K562 (cell line): Measurements from ENCODE around the gene VASH2. TPM values are rescaled to one million over a fixed set of nuclear protein-coding genes. Genes with fewer than 3 reads are reported as not detected.

Source experiments
- ATF1 ChIP-seq, 2 experiments: fragments of 450-650 bp in 1 of 2; IDR thresholded peaks; 2 replicates each; pipeline ENCODE4 v1.6.1; 2016; ENCODE audit warnings: missing compliant biosample characterization in 1 of 2, missing genetic modification characterization in 1 of 2
- CEBPB ChIP-seq: fragments of 450-650 bp; IDR thresholded peaks from 2 replicates; pipeline ENCODE4 v1.6.1; 2016; ENCODE audit warnings: missing genetic modification characterization, missing compliant biosample characterization
- ETV1 ChIP-seq: fragments of 450-650 bp; conservative IDR thresholded peaks from 2 replicates; pipeline ENCODE4 v1.6.1; 2016; ENCODE audit warnings: missing genetic modification characterization, control low read depth, low read depth, missing compliant biosample characterization
- ETV5 ChIP-seq: sonication (generic); formaldehyde crosslinking; IDR thresholded peaks from 2 replicates; pipeline ENCODE4 v1.4.0; 2020; ENCODE audit warnings: low read depth, mild to moderate bottlenecking, missing genetic modification reagents
- FOXA1 ChIP-seq: fragments of 450-650 bp; IDR thresholded peaks from 2 replicates; pipeline ENCODE4 v1.6.1; 2016; ENCODE audit warnings: mild to moderate bottlenecking, borderline replicate concordance
- HDAC3 ChIP-seq: fragments of 450-650 bp; IDR thresholded peaks from 2 replicates; pipeline ENCODE4 v1.6.1; 2018; ENCODE audit warnings: borderline replicate concordance, mild to moderate bottlenecking, moderate library complexity; ENCODE audit not compliant: partially characterized antibody
- HEY1 ChIP-seq: fragments of 250-450 bp; sonication (Bioruptor Pico); IDR thresholded peaks from 2 replicates; pipeline ENCODE4 v1.5.0; 2020; ENCODE audit warnings: mild to moderate bottlenecking, moderate library complexity, borderline replicate concordance
- LARP7 ChIP-seq: fragments of 450-650 bp; IDR thresholded peaks from 2 replicates; pipeline ENCODE4 v1.6.1; 2016
- MAFF ChIP-seq: IDR thresholded peaks from 2 replicates; pipeline ENCODE4 v1.6.1; 2012; ENCODE audit warnings: low read length, improper control_type of control experiment
- PTTG1 ChIP-seq: fragments of 450-650 bp; IDR thresholded peaks from 2 replicates; pipeline ENCODE4 v1.6.1; 2016; ENCODE audit warnings: low read depth, mild to moderate bottlenecking, missing genetic modification characterization, missing compliant biosample characterization
- SMC3 ChIP-seq: conservative IDR thresholded peaks from 2 replicates; pipeline ENCODE4 v1.6.1; 2011; ENCODE audit warnings: low read depth, low read length, improper control_type of control experiment; ENCODE audit not compliant: insufficient read depth
- TAL1 ChIP-seq: fragments of 450-650 bp; IDR thresholded peaks from 2 replicates; pipeline ENCODE4 v1.6.1; 2016; ENCODE audit warnings: mild to moderate bottlenecking
- TCF7 ChIP-seq: sonication (generic); IDR thresholded peaks from 2 replicates; pipeline ENCODE4 v1.6.1; 2016; ENCODE audit warnings: antibody characterized with exemption, borderline replicate concordance
- ZNF212 ChIP-seq: fragments of 450-650 bp; formaldehyde crosslinking; IDR thresholded peaks from 2 replicates; pipeline ENCODE4 v1.4.0; 2020; ENCODE audit warnings: mild to moderate bottlenecking
- ZNF316 ChIP-seq: fragments of 450-650 bp; IDR thresholded peaks from 2 replicates; pipeline ENCODE4 v1.6.1; 2016
- ZNF589 ChIP-seq: fragments of 200-800 bp; sonication (Bioruptor generic); IDR thresholded peaks from 2 replicates; pipeline ENCODE4 v1.6.1; 2016; ENCODE audit warnings: low read depth, missing genetic modification characterization, missing compliant biosample characterization
- ZNF696 ChIP-seq: fragments of 250-450 bp; sonication (Bioruptor Pico); conservative IDR thresholded peaks from 2 replicates; pipeline ENCODE4 v1.4.0; 2020; ENCODE audit warnings: mild to moderate bottlenecking, moderate library complexity
- ZZZ3 ChIP-seq: fragments of 450-650 bp; IDR thresholded peaks from 2 replicates; pipeline ENCODE4 v1.6.1; 2016; ENCODE audit warnings: antibody characterized with exemption, mild to moderate bottlenecking, moderate library complexity
- polyA plus RNA-seq, 8 experiments: library from polyadenylated mRNA; depleted of rRNA in 4 of 8; stranded (reverse) in 5 of 8; unstranded in 3 of 8; fragments of >200 nt; fragmentation: Nextera tagmentation in 2 of 8; fragmentation: Illumina TruSeq in 1 of 8; extraction: Ambion mirVana in 2 of 8; extraction: Trizol in 1 of 8; gene quantifications; 2 replicates each; pipeline versions ENCODE4 v1.2.1 to v1.2.3, GENCODE V29; 2011 to 2014; ENCODE audit warnings: inconsistent platforms in 1 of 8, missing spikeins in 1 of 8
- total RNA-seq, 7 experiments: library from RNA; depleted of rRNA in 6 of 7; stranded (reverse); fragments of >200 nt in 6 of 7; fragmentation: Illumina TruSeq in 2 of 7; extraction: Trizol in 2 of 7; gene quantifications; 2 replicates each; pipeline versions ENCODE4 v1.2.1 to v1.2.3, GENCODE V29; 2011 to 2021; ENCODE audit warnings: low replicate concordance in 1 of 7
- TF ChIP-seq, protein P1 (sequence below), 2 experiments: fragments of 450-650 bp; conservative IDR thresholded peaks; 2 replicates each; pipeline ENCODE4 v1.6.1; 2017; ENCODE audit warnings: mild to moderate bottlenecking in 2 of 2, moderate library complexity in 2 of 2
- TF ChIP-seq, protein P2 (sequence below): fragments of 250-450 bp; sonication (Bioruptor Pico); IDR thresholded peaks from 2 replicates; pipeline ENCODE4 v1.8.0; 2022; ENCODE audit warnings: moderate library complexity, mild to moderate bottlenecking, inconsistent platforms
- TF ChIP-seq, protein P3 (sequence below): fragments of 150-350 bp; conservative IDR thresholded peaks from 2 replicates; pipeline ENCODE4 v1.6.1; 2014; ENCODE audit warnings: low read length

The VASH2 gene
- total and polyA plus RNA-seq, 9 of the 15 experiments (the other 6 are each of a cell fraction or from before 2014, with no cell fraction given), result 0.04 to 0.40 (median 0.10) TPM; not detected in 1

DNA sequence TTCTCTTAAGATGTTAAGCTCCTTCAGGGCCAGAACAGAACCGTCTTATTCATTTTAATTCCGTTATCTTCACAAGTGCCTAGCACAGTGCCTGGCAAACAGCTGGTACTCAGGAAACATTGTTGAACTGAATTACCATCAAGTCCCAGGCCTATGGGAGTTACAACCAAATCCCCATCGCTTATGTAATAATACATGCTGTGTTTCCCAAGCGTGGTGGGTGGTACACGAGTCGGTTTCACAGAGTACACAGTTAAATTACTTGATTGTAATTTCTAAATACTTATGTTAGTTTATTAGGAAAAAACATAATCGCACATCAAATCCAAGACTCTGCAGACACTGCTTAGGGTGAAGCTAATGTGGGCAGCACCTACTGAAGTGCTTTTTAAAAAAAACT is 64.3 kb downstream of the VASH2 start (continued):
- TF ChIP-seq, protein P1, sequence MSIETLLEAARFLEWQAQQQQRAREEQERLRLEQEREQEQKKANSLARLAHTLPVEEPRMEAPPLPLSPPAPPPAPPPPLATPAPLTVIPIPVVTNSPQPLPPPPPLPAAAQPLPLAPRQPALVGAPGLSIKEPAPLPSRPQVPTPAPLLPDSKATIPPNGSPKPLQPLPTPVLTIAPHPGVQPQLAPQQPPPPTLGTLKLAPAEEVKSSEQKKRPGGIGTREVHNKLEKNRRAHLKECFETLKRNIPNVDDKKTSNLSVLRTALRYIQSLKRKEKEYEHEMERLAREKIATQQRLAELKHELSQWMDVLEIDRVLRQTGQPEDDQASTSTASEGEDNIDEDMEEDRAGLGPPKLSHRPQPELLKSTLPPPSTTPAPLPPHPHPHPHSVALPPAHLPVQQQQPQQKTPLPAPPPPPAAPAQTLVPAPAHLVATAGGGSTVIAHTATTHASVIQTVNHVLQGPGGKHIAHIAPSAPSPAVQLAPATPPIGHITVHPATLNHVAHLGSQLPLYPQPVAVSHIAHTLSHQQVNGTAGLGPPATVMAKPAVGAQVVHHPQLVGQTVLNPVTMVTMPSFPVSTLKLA (conservative IDR thresholded peaks at IDR 0.05), result peak; percentile 11 to 24; a peak in 1 of 4 replicates
- TF ChIP-seq ZNF212 (CRISPR knock-in tag), result no peak
- no peak for TF ChIP-seq TCF7
- TF ChIP-seq, protein P2, sequence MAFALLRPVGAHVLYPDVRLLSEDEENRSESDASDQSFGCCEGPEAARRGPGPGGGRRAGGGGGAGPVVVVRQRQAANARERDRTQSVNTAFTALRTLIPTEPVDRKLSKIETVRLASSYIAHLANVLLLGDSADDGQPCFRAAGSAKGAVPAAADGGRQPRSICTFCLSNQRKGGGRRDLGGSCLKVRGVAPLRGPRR (CRISPR knock-in tag), result no peak
- TF ChIP-seq HEY1, result 0 out of 2 replicates have a peak, but pooled peaks have one; percentile 11
- 0 out of 2 replicates have a peak, but pooled peaks have one; percentile 18 for TF ChIP-seq ZZZ3
- no peak for TF ChIP-seq SMC3
- TF ChIP-seq MAFF, result no peak
- TF ChIP-seq ZNF696 (CRISPR knock-in tag), result no peak
- no peak for TF ChIP-seq ATF1 (CRISPR knock-in tag; IDR thresholded peaks at IDR 0.05)
- TF ChIP-seq ATF1 (tag; IDR thresholded peaks at IDR 0.05), result no peak
- no peak for TF ChIP-seq LARP7
- TF ChIP-seq FOXA1, result 0 out of 2 replicates have a peak, but pooled peaks have one; percentile 16
- TF ChIP-seq ETV5 (CRISPR knock-in tag), result 0 out of 2 replicates have a peak, but pooled peaks have one; percentile 18
- no peak for TF ChIP-seq ZNF589 (CRISPR knock-in tag)
- peak; percentile 60; the same call in 1 of the 2 replicates for TF ChIP-seq CEBPB (tag)
- no peak for TF ChIP-seq TAL1
- TF ChIP-seq, protein P3, sequence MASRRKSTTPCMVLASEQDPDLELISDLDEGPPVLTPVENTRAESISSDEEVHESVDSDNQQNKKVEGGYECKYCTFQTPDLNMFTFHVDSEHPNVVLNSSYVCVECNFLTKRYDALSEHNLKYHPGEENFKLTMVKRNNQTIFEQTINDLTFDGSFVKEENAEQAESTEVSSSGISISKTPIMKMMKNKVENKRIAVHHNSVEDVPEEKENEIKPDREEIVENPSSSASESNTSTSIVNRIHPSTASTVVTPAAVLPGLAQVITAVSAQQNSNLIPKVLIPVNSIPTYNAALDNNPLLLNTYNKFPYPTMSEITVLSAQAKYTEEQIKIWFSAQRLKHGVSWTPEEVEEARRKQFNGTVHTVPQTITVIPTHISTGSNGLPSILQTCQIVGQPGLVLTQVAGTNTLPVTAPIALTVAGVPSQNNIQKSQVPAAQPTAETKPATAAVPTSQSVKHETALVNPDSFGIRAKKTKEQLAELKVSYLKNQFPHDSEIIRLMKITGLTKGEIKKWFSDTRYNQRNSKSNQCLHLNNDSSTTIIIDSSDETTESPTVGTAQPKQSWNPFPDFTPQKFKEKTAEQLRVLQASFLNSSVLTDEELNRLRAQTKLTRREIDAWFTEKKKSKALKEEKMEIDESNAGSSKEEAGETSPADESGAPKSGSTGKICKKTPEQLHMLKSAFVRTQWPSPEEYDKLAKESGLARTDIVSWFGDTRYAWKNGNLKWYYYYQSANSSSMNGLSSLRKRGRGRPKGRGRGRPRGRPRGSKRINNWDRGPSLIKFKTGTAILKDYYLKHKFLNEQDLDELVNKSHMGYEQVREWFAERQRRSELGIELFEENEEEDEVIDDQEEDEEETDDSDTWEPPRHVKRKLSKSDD, result no peak
- no peak for TF ChIP-seq PTTG1 (tag)
- peak; percentile 10 for TF ChIP-seq HDAC3
- no peak for TF ChIP-seq ZNF316
- TF ChIP-seq ETV1, result no peak
